ENCODE data around the gene RNF157.

RNF157 gene

DNA sequence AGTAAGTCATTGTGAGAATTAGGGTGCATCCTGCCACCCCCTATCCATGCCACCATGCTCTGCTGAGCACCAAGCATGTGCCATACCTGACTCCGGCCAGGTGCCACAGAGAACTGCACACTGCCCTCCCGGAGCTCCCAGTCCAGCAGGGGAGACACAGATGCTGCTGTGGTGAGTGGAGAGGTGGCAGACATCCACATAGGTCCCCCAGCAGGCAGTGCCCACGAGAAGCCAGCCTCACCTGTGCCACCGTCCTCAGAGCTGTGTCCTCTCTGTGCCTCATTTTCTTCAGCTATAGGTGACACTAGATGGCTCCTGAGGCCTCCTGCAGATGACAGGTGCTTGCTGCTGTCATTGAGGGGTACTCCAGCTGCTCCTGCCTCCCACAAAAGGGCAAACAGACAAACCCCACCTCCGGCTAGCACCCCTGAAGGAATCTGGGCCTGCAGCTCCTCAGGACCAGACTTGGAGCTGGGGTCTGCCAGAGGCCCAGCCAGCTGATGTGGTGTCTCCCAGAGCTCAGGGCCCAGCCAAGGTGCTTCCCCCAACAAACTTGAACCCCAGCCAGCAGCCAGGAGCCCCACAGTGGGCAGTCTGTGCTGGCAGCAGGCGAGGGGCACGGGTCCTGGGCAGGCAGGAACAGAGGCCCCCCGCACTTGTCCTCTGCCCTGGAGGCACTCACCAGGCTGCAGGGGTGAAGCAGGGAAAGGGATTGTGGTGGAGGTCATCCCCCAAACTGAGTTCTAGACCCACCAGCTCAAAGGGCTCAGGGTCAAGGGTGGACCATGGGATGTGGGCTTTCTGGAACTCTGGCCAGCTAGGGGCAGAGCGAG, 116.3 kb downstream of the RNF157 start:
- no peak for DNase-seq (ENCODE audit: low read depth)

DNA sequence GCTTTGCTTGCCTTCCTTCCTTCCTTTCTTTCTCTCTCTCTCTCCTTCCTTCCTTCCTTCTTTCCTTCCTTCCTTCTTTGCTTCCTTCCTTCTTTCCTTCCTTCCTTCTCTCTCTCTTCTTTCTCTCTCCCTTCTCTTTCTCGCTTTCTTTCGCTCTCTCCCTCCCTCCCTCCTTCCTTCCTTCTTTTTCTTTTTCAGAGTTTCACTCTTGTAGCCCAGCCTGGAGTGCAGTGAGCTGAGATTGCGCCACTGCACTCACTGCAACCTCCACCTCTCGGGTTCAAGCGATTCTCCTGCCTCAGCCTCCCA, 117.1 kb downstream of the RNF157 start:
- DNase-seq (ENCODE audit: low read depth) = no peak

DNA sequence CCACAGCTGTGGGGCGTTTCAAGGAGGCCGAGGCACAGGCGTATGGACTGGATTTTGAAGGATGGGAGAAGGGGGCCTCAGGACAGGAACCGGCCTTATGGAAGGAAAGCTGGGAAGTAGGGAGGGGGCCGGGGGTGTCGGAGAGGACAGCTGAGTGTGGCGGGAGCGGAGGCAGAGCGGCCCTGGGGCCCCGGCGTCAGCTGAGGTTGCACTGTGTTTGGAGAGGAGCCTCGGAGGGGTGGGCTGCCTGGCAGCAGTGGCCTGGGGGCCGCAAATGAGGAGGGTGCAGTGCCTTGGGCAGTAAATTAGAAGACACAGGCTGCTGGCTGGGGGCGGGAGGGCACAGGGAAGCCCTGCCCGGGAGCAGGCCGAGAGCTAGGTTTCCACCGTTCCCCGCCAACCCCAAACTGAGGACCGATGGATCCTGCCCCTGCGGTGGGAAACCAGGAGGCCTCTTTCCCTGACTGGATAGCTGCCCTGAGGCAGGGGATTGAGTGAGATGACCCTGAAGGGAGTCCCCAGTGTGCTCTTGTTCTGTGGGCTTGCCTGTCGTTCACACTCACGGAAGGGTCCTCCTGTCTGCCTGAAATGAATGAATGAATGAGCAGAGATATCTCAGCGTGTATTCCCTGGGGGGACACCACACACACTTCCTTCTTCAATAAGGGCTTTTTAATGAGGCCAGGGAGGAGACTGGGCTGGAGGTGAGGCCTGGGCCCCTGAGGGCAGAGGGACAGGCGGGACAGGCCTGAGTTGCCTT, 117.7 kb downstream of the RNF157 start:
- DNase-seq (ENCODE audit: low read depth) = no peak

DNA sequence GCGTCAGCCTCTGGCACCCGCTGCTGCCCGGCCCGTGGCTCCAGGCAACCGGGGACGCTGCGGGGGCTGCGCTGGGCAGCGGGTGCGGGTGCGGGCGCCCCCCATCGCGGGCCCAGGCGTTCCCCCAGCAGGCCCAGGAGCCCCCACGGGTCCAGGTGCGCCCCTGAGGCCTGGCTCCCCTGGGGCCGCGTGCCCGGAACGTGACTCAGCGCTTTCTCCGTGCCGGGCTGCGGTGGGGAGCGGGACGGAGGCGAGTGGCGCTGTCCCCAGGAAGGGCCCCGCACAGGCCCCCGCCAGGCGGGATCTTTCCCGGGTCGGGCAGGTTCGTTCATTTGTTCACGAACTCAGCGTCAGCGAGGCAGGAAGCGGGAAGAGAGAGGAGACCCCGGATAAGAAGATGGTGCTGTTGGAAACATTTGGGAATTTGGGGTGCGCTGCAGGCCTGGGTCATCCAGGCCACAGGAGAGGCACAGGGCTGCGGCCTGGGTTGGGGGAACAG, 118.3 kb downstream of the RNF157 start:
- DNase-seq (ENCODE audit: low read depth) = no peak

DNA sequence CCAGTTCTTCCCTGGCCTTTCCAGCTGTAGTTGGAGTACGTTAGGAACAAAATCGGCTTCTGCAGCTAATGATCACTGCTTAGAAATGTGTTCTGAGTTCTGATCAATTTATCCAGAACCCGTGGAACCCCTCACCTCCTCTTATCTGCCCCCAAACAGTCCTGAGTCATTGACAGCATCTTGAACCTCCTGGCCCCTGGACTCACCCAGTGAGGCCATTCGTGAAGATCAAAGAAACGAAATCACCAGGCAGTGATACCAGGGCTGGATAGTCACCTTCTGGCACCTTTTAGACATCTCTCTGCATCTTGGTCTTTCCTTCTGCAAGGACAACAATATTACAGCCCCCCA, 119.7 kb downstream of the RNF157 start:
- DNase-seq (ENCODE audit: low read depth) = no peak

DNA sequence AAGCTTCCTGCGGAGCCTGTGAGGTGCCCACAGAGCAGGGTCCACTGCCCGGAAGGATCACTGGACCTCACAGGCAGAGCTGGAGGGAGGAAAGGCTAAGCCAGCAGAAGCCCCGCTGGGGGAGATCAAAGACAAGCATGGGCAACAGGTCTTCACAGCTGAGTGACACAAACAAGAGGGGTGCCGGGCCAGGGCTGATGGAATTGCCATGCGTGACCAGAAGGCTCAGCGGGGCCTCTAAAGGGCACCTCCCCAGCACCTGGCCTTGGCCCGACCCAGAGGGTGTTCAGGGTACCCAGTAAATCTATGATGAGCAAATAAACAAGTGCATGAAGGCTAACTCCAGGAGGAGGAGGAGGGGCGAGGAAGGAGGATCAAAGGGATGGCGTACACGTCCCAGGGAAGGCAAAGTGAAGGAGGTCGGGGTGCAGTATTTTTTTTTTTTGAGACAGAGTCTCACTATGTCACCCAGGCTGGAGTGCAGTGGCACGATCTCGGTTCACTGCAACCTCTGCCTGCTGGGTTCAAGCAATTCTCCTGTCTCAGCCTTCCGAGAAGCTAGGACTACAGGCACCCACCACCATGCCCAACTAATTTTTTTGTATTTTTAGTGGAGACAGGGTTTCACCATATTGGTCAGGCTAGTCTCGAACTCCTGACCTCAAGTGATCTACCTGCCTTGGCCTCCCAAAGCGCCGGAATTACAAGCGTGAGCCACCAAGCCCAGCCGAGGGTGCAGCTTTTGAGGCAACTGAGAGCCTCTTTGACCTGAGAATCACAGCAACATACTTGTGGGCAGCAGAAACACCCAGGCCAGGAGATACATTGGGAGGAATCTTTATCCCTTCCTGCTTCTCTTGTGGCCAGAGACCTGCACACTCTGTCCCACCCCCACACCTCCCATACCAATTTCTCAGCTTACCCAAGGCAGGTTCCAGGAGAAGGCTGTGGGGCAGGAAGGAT, 120.6 kb downstream of the RNF157 start:
- DNase-seq (ENCODE audit: low read depth) = no peak

DNA sequence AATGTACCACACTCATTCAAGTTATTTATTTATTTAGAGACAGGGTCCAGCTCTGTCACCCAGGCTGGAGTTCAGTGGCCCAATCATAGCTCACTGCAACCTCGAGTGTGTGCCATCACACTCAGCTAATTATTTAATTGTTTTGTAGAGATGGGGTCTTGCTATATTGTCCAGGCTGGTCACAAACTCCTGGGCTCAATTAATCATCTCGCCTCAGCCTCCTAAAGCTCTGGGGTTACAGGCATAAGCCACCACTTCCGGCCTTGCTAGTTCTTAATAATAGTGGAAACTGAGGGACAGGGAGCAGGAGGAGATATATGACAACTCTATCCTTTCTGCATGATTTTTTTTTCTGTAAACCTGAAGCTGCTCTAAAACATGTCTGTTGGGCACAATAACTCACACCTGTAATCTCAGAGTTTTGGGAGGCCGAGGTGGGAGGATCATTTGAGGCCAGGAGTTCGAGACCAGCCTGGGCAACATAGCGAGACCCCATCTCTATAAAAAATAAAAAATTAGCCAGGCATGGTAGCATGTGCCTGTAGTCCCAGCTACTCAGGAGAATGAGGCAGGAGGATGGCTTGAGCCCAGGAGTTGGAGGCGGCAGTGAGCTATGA, 125.0 kb downstream of the RNF157 start:
- no peak for DNase-seq (ENCODE audit: low read depth)

DNA sequence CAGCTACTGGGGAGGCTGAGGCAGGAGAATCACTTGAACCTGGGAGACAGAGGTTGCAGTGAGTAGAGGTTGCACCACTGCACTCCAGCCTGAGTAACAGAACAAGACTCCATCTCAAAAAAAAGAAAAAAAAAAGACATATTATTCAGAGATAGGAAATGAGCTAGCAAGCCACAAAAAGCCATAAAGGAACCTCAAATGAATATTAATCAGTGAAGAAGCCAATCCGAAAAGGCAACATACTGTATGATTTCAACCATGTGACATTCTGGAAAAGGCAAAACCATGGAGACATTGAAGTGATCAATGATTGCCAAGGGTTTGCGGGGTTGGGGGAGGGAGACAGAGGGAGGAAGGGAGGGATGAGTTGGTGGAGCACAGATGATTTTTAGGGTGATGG, 128.3 kb downstream of the RNF157 start:
- DNase-seq (ENCODE audit: low read depth) = no peak

DNA sequence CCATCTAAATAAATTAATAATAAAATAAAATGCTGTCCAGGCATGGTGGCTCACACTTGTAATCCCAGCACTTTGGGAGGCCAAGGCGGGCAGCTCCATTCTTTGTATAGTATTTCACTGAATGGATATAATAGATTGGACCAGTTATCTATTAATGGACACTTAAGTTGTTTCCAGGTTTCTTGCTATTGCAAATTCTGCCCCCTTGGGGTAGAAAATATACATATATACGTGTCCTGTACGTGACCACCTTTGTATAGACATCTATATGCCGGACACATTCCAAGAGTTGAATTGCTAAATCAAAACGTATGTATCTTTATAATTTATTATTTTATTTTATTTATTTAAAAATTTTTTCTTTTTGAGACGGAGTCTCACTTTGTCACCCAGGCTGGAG, 132.8 kb downstream of the RNF157 start:
- DNase-seq (ENCODE audit: low read depth) = no peak

DNA sequence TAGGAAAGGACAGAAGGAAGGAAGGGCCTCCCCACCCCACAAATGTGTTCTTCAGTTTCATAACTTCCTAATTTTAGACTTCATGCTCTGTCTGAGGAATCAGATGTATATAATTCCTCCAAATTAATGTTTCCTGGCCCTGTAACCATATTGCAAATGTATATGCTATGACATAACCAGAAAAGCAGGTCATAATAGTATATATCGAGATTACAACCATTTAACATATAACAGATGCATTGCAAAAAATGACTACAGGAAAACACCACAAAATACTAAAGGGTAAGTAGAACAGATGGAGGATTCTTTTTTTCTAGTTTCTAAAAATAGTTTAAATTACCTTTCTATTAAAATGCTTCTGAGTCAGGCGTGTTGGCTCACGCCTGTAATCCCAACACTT, 133.6 kb downstream of the RNF157 start:
- no peak for DNase-seq (ENCODE audit: low read depth)

DNA sequence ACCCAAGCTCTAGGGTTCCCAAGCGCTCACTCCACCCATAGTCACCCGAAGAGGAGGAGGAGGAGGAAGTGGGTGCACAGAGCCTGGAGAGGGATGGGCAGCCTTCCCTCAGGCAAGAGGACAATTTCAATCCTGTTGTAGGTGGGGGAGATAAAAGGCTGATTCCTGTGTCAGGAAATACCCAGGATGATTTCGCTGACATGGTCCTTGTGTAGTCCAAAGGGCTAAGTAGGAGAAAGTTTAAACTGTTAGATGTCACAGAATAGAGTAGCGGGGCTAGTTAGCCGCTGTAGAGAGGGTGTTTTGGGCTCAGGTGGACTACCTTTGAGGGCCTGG, 135.4 kb downstream of the RNF157 start:
- no peak for DNase-seq (ENCODE audit: low read depth)

DNA sequence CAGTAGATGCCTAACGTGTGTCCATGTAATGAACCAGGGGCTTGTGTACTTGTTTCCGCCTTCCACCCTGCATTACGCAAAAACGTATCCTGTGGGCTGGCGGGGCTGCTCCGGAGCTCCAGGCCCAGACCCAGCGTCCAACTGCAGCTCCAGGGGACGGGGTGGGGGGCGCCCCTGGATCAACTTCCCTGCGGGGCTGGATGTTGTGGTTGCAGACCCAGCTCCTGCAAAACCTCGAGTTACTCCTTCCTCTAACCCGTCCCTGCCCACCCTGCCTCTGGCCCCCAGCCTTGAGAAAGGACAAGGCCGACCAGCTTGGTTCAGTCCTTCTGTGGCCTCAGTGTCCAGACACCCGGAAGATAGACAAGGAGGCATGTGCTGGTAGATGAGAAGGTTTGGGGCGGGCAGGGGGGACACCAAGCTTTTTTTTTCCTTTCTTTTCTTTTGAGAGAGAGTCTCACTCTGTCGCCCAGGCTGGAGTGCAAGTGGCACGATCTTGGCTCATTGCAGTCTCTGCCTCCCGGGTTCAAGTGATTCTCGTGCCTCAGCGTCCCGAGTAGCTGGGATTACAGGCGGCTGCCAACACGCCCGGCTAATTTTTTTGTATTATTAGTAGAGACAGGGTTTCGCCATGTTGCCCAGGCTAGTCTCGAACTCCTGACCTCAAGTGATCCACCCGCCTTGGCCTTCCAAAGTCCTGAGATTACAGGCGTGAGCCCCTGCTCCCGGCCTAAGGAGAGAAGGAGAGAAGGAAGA, 136.0 kb downstream of the RNF157 start:
- no peak for DNase-seq (ENCODE audit: low read depth)

DNA sequence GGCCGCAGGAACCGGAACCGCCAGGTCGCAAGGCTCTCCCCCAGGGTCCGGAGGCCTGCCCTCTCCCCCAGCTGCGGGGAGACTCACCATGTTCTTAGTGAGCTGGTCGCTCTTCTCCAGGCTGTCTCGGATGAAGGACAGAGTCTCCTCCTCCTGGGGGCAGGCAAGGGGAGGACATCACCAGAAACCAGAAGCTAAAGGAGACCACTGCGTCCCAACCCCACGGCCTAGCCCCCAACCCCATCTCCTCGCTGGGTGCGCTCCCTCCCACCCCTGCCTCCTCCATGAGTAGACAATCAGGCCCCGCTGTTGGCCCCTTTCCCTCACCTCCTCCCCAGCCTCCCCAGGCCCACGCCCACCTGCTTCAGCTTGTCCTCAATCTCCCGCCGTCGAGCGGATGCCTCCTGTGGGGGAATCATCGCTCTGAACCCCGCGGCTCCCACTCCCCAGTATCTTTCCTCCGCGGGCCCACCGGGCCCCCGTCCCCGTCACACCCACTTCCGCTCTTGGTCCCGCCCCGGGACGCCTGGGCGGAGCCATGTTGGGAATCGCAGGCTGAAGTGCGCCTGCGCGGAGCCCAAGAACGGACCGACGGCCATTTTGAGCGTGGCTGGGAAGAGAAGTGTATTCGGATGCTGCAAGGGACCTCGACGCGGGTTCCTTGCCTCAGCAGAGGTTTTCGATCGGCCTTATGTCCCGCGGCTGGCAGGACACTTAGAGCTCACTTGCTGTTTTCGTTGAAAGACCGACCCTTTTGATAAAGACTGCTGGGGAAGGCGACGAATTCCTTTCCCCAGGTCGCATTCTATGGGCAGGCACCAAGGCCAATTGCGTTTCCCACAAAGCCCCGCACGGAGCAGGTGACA, 136.8 kb downstream of the RNF157 start, which contains the start of gene EXOC7:
EXOC7 (minus strand) TSS at position 514 of the 866 bp plus-strand sequence; CDS start at position 419, 95 bp downstream.
- DNase-seq (ENCODE audit: low read depth) = peak; percentile 85

DNA sequence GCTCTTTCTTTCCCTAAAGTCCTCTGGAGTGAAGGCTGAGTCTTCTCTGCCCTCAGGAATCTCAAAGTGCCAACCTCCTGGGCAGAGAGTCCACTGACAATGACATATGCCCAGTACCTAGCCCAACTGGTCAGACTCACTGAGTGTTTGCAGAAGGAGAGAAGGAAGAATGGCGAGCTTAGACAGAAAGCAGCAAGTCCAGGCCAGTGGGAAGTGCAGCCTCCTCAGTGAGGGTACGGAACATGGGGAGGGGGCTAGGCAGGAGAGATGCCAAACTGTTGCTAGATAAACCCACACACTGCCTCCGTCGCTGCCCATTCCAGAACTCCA, 137.4 kb downstream of the RNF157 start:
- no peak for DNase-seq (ENCODE audit: low read depth)

DNA sequence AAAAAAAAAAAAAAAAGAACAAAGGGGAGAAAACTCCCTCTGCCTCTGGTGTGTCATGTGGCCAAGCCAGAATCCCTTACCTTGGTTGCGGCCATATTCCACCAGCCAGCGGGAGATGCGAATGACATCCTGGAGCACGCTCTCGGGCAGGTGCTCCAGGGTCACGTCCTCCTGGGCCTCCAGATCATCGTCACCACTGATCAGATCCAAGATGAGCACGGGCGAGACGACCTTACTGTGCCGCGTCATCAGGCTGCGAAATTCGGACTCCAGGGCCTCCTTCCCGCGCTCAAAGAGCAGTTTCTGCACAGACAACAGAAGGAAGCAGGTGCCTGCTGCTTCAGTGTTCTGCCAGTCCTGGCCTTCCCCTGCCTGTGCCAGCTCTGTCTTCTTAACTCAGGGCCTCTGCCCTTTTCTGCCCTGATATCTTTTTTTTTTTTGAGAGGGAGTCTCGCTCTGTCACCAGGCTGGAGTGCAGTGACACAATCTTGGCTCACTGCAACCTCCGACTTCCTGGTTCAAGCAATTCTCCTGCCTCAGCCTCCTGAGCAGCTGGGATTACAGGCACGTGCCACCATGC, 142.5 kb downstream of the RNF157 start:
- DNase-seq (ENCODE audit: low read depth) = no peak

DNA sequence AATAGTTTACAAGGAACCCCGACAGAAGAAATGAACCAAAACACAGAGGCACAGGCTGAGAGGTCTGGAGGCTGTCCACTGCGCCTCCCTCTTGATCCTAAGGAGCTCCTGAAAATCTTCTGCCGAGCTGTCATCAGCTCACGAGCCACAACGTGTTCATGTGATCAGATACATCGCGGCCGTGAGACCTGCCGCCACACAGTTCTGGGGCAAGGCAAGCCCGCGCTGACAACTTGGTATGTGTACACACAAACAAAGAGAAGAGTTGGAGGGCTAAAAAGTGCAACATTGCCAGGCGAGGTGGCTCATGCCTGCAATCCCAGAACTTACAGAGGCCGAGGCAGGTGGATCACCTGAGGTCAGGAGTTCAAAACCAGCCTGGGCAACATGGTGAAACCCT, 144.3 kb downstream of the RNF157 start:
- DNase-seq (ENCODE audit: low read depth) = no peak

DNA sequence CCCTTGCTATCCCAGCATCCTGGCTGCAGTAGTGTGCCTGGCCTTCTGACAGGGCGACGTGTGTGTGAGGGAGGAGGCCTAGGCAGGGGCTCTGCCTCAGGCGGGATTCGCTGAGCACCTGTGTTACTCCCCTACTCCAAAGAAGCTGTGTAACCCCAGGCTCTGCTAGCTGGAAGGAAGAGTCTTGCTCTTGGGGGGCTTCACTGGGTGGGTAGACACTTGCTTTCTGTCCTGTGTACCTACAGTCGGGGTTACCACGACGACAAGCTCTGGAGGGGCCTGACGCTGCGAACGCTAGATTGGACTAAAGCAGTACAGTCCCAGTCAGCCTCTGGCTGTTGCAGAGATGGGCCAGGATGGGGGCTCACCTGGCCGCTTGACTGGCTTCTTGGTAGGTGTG, 146.2 kb downstream of the RNF157 start:
- no peak for DNase-seq (ENCODE audit: low read depth)

DNA sequence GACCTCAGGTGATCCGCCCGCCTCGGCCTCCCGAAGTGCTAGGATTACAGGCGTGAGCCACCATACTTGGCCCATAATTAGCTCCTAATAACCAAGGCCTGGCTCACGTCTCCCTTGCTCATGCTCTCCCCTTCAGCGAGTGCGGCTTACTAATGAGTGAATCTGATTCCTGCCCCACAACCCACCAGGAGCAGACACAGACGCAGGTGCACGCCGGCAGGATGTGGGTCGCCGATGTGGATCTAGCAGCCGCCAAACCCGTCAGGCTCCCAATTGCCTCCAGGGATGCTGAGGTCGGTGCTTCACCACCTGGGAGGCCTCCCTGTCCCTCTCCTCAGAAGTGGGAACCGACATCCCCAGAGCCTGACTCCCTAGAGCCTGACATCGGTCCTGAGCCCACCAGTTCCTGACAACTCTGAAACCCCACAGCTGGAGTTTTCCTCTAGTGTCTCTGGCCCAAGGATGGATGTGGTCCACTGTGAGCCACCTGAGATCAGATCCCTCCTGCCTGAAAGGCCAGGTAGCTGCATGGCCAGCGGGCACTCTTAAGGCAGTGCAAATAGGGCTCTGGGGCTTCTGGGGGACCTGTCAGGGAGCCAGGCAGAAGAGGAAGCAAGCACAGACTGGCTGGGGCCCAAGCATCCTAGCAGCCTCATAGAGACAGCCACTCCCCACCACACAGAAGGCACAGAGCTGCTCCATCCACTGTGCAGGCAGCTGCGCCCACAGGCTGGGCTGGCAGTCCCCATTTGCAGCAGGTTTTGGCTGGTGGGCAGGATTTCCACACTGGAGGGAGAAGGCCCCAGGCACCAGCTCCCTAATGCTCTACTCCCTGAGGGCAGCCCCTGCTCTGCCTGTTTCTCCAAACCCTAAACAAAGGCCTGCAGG, 147.5 kb downstream of the RNF157 start:
- DNase-seq (ENCODE audit: low read depth) = no peak

All from stimulated activated CD8-positive, alpha-beta memory T cell treated with anti-CD3 and anti-CD28 coated beads, Interleukin-4, amount 100 ng/mL, for 24 hours (primary cell).